Endometrium (tissue), 2 donors: Measurements from ENCODE around the gene HLA-DPB1.
A peak's percentile ranks its signal among the peaks of the same experiment; 100 is the strongest.
"Not testable (repeated sequence)": the region's sequence is repeated elsewhere in the genome, so short reads cannot be mapped to it uniquely, and the experiment has no call there.

Source experiments
- FAIRE-seq: peaks from 2 replicates; lab custom pipeline; 2012; peaks lifted over from hg19 to GRCh38; lab: Jason Lieb, UNC
- donor health status: control.
- donor health status: control.

HLA-DPB1 gene

DNA sequence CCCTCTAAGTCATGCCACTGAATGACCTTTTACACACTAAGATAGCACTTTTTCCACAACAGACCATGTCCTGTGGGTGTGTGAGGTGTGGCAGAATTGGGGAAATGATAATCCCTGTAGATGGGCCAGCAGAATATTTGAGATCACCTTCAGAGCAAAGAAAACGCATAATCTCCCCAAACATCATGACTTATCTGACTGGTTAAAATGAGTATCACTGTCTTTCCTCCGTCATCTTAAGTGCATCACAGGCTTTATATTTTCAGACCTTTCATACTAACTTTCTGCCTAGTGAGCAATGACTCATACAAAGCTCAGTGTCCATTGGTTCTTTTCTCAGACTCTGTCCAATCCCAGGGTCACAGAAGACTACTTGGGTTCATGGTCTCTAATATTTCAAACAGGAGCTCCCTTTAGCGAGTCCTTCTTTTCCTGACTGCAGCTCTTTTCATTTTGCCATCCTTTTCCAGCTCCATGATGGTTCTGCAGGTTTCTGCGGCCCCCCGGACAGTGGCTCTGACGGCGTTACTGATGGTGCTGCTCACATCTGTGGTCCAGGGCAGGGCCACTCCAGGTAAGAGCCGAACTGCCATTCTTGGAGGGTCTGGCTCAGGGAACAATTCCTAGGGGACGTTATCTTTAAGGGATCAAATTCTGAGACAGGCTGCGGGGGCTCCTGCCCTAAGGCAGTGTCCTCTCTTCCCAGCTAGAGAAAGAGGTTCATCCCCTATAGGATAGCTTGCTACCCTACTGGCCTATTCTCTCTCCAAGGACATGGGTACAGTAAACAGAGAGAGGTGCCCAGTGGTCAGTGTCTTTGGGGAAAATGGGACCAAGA lies at the start of gene HLA-DPB1:
Gene HLA-DPB1 (plus strand): TSS at position 423 of the 838 bp plus-strand sequence. CDS start 52 bp downstream, at position 475.
- FAIRE-seq = peak; percentile 63

DNA sequence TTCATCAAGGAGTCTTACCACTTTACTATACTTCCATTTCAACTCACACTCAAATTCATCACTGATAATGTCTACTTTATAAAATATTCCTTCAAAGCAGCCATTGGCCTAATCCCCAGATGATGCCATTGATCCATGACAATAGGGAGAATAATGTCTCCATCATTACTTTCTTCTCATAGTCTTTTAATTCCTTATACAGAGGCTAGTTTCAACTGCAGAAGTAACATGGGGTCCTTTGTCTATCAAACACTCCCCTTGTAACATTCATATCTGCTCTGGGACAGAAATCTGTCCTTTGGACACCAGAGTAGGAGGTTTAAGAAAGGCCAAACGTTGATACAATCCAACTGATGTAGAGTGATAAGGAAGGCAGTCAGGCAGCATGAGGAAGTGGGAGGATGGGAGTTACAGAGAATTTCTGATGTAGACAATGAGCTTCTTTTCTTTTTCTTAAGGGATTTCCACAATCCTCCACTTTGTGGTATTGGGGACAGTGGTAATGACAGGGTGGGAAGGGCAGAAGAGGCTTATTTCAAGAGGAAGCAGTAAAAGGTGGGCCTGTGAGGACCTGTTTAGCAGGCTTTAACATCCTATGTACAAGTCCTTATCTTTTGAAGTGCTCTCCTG lies 47.5 kb upstream of the HLA-DPB1 start:
- no peak for FAIRE-seq

GRCh38 chr6:33029328-33030184 lies 46.2 kb upstream of the HLA-DPB1 start:
- FAIRE-seq = no peak

DNA sequence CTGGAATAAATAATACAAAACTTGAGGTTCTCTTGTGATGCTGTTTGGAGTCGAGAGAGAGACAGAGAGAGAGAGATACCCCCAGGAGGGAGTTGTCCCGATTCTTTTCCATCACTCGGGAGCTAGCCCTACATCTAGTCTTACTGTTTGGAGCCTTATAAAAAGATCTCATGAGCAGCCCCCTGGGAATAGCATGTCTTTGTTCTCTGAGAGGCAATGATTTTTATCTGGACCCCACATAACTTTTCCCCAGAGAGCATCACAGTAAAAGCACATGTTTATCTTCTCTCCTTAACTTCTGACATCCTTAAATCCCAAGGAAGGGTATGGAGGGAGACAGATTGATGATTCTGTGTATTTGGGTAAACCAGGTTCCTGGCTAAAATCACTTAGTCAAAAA lies 45.5 kb upstream of the HLA-DPB1 start:
- FAIRE-seq = no peak

DNA sequence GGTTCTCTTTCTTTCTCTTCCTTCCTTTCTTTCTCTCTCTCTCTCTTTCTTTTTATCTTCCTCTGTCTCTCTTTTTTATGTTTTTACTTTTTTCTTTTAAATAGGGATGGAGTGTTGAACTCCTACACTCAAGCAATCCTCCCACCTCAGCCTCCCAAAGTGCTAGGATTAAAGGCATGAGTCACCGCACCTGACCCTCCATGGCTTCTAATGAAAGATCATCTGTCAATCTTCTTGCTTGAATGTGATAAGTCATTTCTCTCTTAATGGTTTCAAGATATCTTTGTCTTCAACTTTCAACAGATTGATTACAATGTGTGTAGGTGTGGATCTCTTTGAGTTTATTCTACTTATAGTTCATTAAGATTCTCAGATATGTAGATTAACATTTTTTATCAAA lies 41.2 kb upstream of the HLA-DPB1 start:
- FAIRE-seq = no peak

DNA sequence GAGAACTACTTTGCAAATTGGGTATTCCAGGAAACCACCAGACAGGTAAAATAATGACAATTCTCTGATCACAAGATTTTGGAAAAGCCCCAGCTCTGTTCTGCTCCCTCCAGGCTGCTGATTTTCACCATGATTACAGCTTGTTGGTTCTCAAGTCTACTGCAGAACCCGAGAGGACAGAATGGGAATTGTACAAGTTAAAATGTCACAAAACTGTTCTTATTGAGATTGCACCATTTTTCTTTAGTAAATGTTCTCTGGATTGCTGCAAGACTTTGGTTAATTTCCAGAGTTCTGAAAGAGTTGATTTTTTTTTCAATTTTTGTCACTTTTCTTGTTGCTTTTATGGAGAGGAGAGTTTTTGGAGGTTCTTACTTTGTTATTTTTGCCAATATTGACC lies 39.3 kb upstream of the HLA-DPB1 start:
- no peak for FAIRE-seq

DNA sequence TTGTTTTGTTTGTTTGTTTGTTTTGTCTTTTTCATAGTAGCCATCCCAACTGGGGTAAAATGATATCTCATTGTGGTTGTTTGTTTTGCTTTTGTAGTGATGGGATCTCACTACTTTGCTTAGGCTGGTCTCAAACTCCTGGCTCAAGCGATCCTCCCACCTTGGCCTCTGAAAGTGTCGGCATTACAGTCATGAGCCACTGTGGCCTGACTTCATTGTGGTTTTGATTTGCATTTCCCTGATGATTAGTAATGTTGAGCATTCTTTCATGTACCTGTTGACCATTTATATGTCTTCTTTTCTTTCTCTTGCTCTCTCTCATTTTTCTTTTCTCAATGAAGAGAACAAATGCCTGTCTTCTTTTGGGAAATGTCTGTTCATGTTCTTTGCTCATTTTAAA lies 35.6 kb upstream of the HLA-DPB1 start:
- no peak for FAIRE-seq

- no peak for FAIRE-seq
These were observed 26.3 kb upstream of the HLA-DPB1 start for GRCh38 chr6:33049323-33050013.

GRCh38 chr6:33050014-33050810 lies 25.6 kb upstream of the HLA-DPB1 start:
- FAIRE-seq = no peak

GRCh38 chr6:33052627-33053026 lies 23.2 kb upstream of the HLA-DPB1 start:
- FAIRE-seq = no peak

DNA sequence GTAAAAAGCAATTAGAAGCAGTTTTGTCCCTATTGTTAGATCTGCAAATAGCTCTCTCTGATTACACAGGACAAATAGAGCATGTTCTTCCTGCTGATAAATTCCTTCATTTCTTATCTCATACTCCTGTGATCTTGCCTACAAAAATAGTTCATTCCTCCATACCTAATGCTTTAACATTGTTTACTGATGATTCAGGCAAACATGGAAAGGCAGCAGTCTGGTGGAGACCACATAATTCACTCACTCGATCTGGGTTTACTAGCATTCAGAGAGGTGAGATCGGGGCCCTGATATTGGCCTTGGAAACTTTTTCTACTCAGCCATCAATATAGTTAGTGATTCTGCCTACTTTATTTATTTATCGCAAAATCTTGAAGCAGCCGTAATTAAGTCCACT lies 22.6 kb upstream of the HLA-DPB1 start:
- FAIRE-seq = no peak

GRCh38 chr6:33057222-33058150 lies 18.3 kb upstream of the HLA-DPB1 start:
- no peak for FAIRE-seq

- FAIRE-seq = no peak
These were observed 13.8 kb upstream of the HLA-DPB1 start for GRCh38 chr6:33061987-33062386.

DNA sequence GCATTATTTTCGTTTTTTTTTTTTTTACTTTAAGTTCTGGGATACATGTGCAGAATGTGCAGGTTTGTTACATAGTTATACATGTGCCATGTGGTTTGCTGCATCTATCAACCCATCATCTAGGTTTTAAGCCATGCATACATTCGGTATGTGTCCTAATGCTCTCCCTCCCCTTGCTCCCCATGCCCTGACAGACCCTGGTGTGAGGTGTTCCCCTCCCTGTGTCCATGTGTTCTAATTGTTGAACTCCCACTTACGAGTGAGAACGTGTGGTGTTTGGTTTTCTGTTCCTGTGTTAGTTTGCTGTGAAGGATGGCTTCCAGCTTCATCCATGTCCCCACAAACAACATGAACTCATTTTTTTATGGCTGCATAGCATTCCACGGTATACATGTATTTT lies 12.4 kb upstream of the HLA-DPB1 start:
- not testable (repeated sequence) for FAIRE-seq

- no peak for FAIRE-seq
These were observed 11.1 kb upstream of the HLA-DPB1 start for GRCh38 chr6:33064723-33065122.

GRCh38 chr6:33065312-33065711 lies 10.5 kb upstream of the HLA-DPB1 start:
- FAIRE-seq = no peak

DNA sequence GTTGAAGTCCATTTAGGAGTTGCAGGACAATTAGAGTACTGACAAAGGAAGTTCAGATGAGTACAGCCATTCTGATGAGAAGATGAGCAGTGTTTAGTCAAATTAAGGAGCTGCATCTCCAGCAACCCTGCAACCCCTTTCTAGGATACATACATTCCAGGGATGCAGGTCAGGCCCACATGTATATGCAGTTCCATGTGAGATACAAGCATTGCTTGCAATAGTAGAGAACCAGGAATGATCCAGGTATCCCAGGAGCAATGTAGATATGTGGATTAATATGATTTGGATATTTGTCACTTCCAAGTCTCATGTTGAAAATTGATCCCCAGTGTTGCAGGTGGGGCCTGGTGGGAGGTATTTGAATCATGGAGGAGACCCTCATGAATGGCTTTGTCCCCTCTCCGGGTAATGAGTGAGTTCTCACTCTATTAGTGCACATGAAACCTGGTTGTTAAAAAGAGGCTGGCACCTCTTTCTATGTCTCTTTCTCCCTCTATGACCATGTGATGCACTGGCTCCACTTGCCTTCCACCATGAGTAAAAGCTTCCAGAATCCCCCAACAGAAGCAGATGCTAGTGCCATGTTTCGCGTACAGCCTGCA lies 8.8 kb upstream of the HLA-DPB1 start:
- FAIRE-seq = no peak

- FAIRE-seq = no peak
These were observed 6.6 kb upstream of the HLA-DPB1 start for GRCh38 chr6:33069021-33069738.

DNA sequence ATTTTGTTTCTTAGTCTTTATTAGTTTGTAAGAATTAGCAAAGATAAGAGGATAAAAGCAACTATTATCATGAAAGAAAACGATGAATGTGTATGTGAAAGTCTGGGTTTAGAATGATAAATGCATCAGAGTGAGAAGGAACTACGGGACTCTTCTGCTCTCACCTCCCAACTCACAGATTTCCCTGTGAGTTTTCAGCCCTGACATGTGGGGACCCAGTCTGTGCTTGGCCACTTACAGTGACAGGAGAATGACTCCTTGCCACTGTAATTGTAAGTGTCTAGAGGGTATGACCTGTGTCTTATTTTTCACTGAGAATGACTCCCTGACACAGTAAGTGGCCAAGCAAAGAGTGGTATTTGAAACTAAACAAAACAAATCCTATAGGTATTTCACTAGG lies 4.9 kb upstream of the HLA-DPB1 start:
- no peak for FAIRE-seq
